Right hindlimb (tissue), 1 donor: ENCODE measurements around the gene THOC6.

ENCODE experiments used
- DNase-seq: peaks from one replicate; pipeline ENCODE4 v3.0.0-alpha.2; 2018

THOC6 gene

GRCh38 chr16:2992383-2993081, 31.3 kb upstream of the THOC6 start:
- DNase-seq, result no peak

GRCh38 chr16:2996298-2996697, 27.5 kb upstream of the THOC6 start:
- DNase-seq, result no peak

- no peak for DNase-seq
These were observed 23.9 kb upstream of the THOC6 start for GRCh38 chr16:2999929-3000328.

GRCh38 chr16:3000540-3000939, 23.3 kb upstream of the THOC6 start:
- DNase-seq, result no peak

- DNase-seq, result no peak
These were observed 22.5 kb upstream of the THOC6 start for GRCh38 chr16:3001316-3001715.

- DNase-seq, result peak; percentile 97
These were observed 20.1 kb upstream of the THOC6 start for GRCh38 chr16:3003582-3004270.

- no peak for DNase-seq
These were observed 19.5 kb upstream of the THOC6 start for GRCh38 chr16:3004319-3004718.

- no peak for DNase-seq
These were observed 19.0 kb upstream of the THOC6 start for GRCh38 chr16:3004781-3005284.

GRCh38 chr16:3007059-3007956, 16.5 kb upstream of the THOC6 start:
- DNase-seq, result no peak

- no peak for DNase-seq
These were observed 15.7 kb upstream of the THOC6 start for GRCh38 chr16:3007957-3008689.

- no peak for DNase-seq
These were observed 15.2 kb upstream of the THOC6 start for GRCh38 chr16:3008690-3009037.

- no peak for DNase-seq
These were observed 14.1 kb upstream of the THOC6 start for GRCh38 chr16:3009568-3010390.

GRCh38 chr16:3010510-3010909, 13.3 kb upstream of the THOC6 start:
- DNase-seq, result no peak

- no peak for DNase-seq
These were observed 11.6 kb upstream of the THOC6 start for GRCh38 chr16:3012246-3012645.

GRCh38 chr16:3012828-3013420, 10.9 kb upstream of the THOC6 start, which contains the start of gene CLDN9:
Gene CLDN9, plus strand, starts transcription at chr16:3012923. Its CDS starts 440 bp downstream, at chr16:3013363.
- no peak for DNase-seq

GRCh38 chr16:3013491-3013951, 10.3 kb upstream of the THOC6 start:
- no peak for DNase-seq

GRCh38 chr16:3013998-3014690, 9.7 kb upstream of the THOC6 start:
- DNase-seq, result no peak

GRCh38 chr16:3014971-3015370, 8.9 kb upstream of the THOC6 start:
- DNase-seq, result no peak

GRCh38 chr16:3015865-3016521, 7.8 kb upstream of the THOC6 start:
- no peak for DNase-seq

GRCh38 chr16:3017344-3017743, 6.5 kb upstream of the THOC6 start:
- DNase-seq, result no peak
